Ovary (tissue), 9 donors: ENCODE results near the gene PTPRN2. TPM values are rescaled to one million over a fixed set of nuclear protein-coding genes. Genes with fewer than 3 reads are reported as not detected.

ENCODE experiments used
- DNase-seq, 5 donors: peaks; one replicate each; pipeline ENCODE4 v3.0.0-alpha.2; 2019 to 2020
- H3K27ac ChIP-seq, 2 donors: fragments of 200-600 bp; one replicate each; pipeline versions ENCODE4 v1.5.1 to v1.8.0; 2019 to 2022
- H3K27me3 ChIP-seq: fragments of 200-600 bp; one replicate; pipeline ENCODE4 v1.8.0; 2022
- H3K36me3 ChIP-seq: fragments of 200-600 bp; sonication (generic); one replicate; pipeline ENCODE4 v1.5.1; 2019
- H3K4me1 ChIP-seq: one replicate; pipeline ENCODE4 v1.8.1; 2013; ENCODE audit warnings: mild to moderate bottlenecking, moderate library complexity; ENCODE audit not compliant: insufficient read depth
- H3K4me3 ChIP-seq: fragments of 200-600 bp; sonication (generic); one replicate; pipeline ENCODE4 v1.5.1; 2017
- H3K9me3 ChIP-seq, 2 donors: fragments of 200-600 bp in 1 of 2; sonication (generic) in 1 of 2; one replicate each; pipeline versions ENCODE4 v1.5.1 to v1.8.1; 2013 to 2019; ENCODE audit warnings: mild to moderate bottlenecking in 1 of 2, moderate library complexity in 1 of 2
- CTCF ChIP-seq, 3 donors: fragments of 450-650 bp in 2 of 3; fragments of 200-600 bp in 1 of 3; IDR thresholded peaks; one replicate each; pipeline versions ENCODE4 v1.5.1 to v1.8.0; 2016 to 2022; ENCODE audit warnings: antibody characterized with exemption in 3 of 3, mild to moderate bottlenecking in 1 of 3
- EP300 ChIP-seq: sonication (generic); formaldehyde crosslinking; IDR thresholded peaks from one replicate; pipeline ENCODE4 v1.6.1; 2017; ENCODE audit warnings: antibody characterized with exemption
- POLR2A ChIP-seq: fragments of 450-650 bp; IDR thresholded peaks from one replicate; pipeline ENCODE4 v1.6.1; 2017; ENCODE audit warnings: antibody characterized with exemption, mild to moderate bottlenecking, moderate library complexity
- WGBS, 3 donors: extraction: QIAGEN DNeasy Blood & Tissue Kit in 1 of 3; methylation state at CpG; one replicate each; pipeline versions ENCODE4 v1.1.5 to v1.1.7; 2013 to 2017; 5-methylcytosine and 5-hydroxymethylcytosine counted together
- intact Hi-C, 4 donors: fragments of 100-400 bp; cut with DNase I; formaldehyde crosslinking; loops; one replicate each; pipeline versions ENCODE4 v1.11.0 to v1.15.1; 2022 to 2023
- polyA plus RNA-seq, 2 donors: library from polyadenylated mRNA; stranded (reverse); fragments of 200-250 nt in 1 of 2; fragments of 350-450 nt in 1 of 2; fragmentation: Illumina TruSeq in 1 of 2; extraction: RNeasy Lipid Tissue Mini Kit (QIAGEN cat#74804) in 1 of 2; gene quantifications; one replicate each; pipeline ENCODE4 v1.2.3, GENCODE V29; 2013 to 2014
- total RNA-seq, 7 donors: library from RNA; depleted of rRNA in 2 of 7; stranded (reverse); fragments of >200 nt in 2 of 7; fragmentation: NEBNext Ultra II Directional in 3 of 7; extraction: Animal tissue kit (Norgen Biotek cat#: 25700) in 3 of 7; gene quantifications; one replicate each; pipeline versions ENCODE4 v1.1.0 to v1.2.4, GENCODE V29; 2016 to 2023
- donor health status: DM: no; HTN: no; CAD: no; lungs with moderate emphysema.
- donor health status: DM: no; HTN: no; CAD: no.
- donor health status: Bipolar disorder and iron deficiency.
- donor health status: DM: yes; HTN: yes; CAD: no.
- donor health status: DM: no; HTN: no; CAD: no.
- donor health status: DM: yes; HTN: yes; CAD: no.

The PTPRN2 gene
- total and polyA plus RNA-seq, 9 donors = 3.5 to 11.1 (median 5.9) TPM

DNA sequence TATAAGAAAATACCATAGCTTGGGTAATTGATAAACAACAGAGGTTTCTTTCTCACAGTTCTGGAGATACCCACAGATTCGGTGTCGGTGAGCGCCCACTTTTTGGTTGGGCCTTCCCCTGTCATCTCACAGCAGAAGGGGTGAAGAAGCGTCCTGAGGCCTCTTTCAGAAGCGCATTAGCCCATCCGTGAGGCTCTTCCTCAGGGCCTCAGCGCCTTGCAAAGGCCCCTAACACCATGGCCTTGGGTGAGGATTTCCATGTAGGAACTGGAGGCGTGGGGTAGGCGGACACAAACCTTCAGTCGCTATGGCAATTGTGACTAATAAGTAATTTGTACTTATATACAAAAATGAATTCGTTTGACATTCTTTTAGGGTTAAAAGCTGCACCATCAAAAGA is 316.0 kb downstream of the PTPRN2 start:
- H3K4me3 ChIP-seq = no peak overlapping the region
- no peak for DNase-seq
- 79 to 87% (median 86%) methylated on average over 11 of the region's 11 CpGs for WGBS, 3 donors
- H3K36me3 ChIP-seq = no peaks in the 10 kb centered on the region
- no peak overlapping the region for H3K27ac ChIP-seq
- H3K27me3 ChIP-seq = no peaks in the 10 kb centered on the region
- intact Hi-C loops = no loop called here
- no peaks in the 10 kb centered on the region for H3K4me1 ChIP-seq
- H3K9me3 ChIP-seq = no peaks in the 10 kb centered on the region
- TF ChIP-seq EP300 = no peak

GRCh38 chr7:158270856-158271413 is 316.7 kb downstream of the PTPRN2 start:
- no peak overlapping the region for H3K4me3 ChIP-seq
- no peaks in the 10 kb centered on the region for H3K27me3 ChIP-seq
- no peak for DNase-seq
- TF ChIP-seq POLR2A (no peak), CTCF (IDR thresholded peaks at IDR 0.05) (no peak), EP300 (no peak)
- no peaks in the 10 kb centered on the region for H3K9me3 ChIP-seq
- WGBS, 3 donors = 83 to 91% (median 84%) methylated on average over 7 to 9 of the region's 9 CpGs
- intact Hi-C loops = no loop called here
- no peaks in the 10 kb centered on the region for H3K36me3 ChIP-seq
- H3K4me1 ChIP-seq = no peaks in the 10 kb centered on the region
- no peak overlapping the region for H3K27ac ChIP-seq

DNA sequence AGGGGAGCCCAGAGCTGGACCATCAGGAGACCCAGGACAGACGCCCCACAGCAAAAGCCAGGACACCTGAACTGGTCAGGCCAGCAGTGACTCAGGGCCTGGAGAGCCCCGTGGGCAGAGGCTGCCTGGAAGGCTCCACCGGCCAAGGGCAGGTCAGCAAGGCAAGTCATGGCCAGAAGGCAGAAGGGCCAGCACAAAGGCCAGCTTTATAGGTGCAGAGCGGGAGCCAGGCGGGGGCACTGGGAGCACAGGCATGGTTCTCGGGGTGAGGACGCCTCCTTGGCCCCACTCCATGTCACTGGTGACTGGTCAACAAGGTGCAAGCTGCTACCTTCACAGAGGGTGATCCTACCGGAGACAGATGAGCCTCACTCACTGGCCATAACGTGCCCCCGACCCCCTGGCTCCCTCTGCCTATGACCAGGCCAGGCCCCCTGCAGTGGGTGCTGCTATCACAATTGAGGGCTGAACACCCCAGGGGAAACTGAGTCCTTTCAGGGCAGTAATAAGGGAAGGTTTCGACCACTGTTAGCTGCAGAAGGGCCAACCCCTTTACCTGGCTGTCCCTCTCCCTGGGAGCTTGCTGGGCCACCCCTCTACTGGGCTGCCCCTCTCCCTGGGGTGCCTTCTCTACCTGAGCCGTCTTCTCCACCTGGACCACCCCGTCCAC is 317.4 kb downstream of the PTPRN2 start:
- TF ChIP-seq EP300 = no peak
- TF ChIP-seq CTCF (IDR thresholded peaks at IDR 0.05) = no peak
- no peak for TF ChIP-seq POLR2A
- Histone ChIP-seq H3K4me3 (no peak overlapping the region), H3K9me3 (no peaks in the 10 kb centered on the region), H3K27me3 (no peaks in the 10 kb centered on the region), H3K27ac (no peak overlapping the region), H3K36me3 (no peaks in the 10 kb centered on the region), H3K4me1 (no peaks in the 10 kb centered on the region)
- intact Hi-C loops = no loop called here
- no peak for DNase-seq
- 80 to 85% (median 82%) methylated on average over 12 to 13 of the region's 13 CpGs for WGBS, 3 donors

- H3K4me3 ChIP-seq = no peak overlapping the region
- H3K4me1 ChIP-seq = no peaks in the 10 kb centered on the region
- H3K27ac ChIP-seq = no peak overlapping the region
- intact Hi-C loops = no loop called here
- 75 to 86% (median 82%) methylated on average over 28 of the region's 28 CpGs for WGBS, 3 donors
- no peaks in the 10 kb centered on the region for H3K27me3 ChIP-seq
- TF ChIP-seq POLR2A = no peak
- no peak for TF ChIP-seq EP300
- DNase-seq = no peak
- no peaks in the 10 kb centered on the region for H3K36me3 ChIP-seq
- H3K9me3 ChIP-seq = no peaks in the 10 kb centered on the region
Observed at GRCh38 chr7:158268816-158269535, 318.6 kb downstream of the PTPRN2 start.

- H3K27me3 ChIP-seq = no peaks in the 10 kb centered on the region
- no peaks in the 10 kb centered on the region for H3K9me3 ChIP-seq
- H3K27ac ChIP-seq = no peak overlapping the region
- TF ChIP-seq CTCF (IDR thresholded peaks at IDR 0.05) (no peak), POLR2A (no peak), EP300 (no peak)
- no peak overlapping the region for H3K4me3 ChIP-seq
- no peak for DNase-seq
- WGBS, 3 donors = 83 to 87% (median 85%) methylated on average over 29 of the region's 29 CpGs
- H3K36me3 ChIP-seq = no peaks in the 10 kb centered on the region
- intact Hi-C loops = no loop called here
- H3K4me1 ChIP-seq = no peaks in the 10 kb centered on the region
Observed at GRCh38 chr7:158267742-158268435, 319.7 kb downstream of the PTPRN2 start.
